GM13976 (cell line): Measurements from ENCODE around the gene NIPAL3.

Experiments used
- DNase-seq: peaks from one replicate; pipeline ENCODE4 v3.0.0; 2012; ENCODE audit warnings: low spot score
- in situ Hi-C: fragments of 300-500 bp; cut with MboI; formaldehyde crosslinking; loops from one replicate; pipeline ENCODE4 v1.12.0; 2022; ENCODE audit warnings: low sequenced_read_pairs, mixed read lengths, inconsistent platforms; ENCODE audit not compliant: unreplicated experiment
- TF ChIP-seq, protein P1 (sequence below): IDR thresholded peaks from 2 replicates; pipeline ENCODE4 v1.5.1; 2012; ENCODE audit warnings: borderline replicate concordance, mild to moderate bottlenecking; ENCODE audit not compliant: insufficient read depth; ENCODE audit errors: extremely low read depth, missing control alignments, control extremely low read depth

NIPAL3 gene

DNA sequence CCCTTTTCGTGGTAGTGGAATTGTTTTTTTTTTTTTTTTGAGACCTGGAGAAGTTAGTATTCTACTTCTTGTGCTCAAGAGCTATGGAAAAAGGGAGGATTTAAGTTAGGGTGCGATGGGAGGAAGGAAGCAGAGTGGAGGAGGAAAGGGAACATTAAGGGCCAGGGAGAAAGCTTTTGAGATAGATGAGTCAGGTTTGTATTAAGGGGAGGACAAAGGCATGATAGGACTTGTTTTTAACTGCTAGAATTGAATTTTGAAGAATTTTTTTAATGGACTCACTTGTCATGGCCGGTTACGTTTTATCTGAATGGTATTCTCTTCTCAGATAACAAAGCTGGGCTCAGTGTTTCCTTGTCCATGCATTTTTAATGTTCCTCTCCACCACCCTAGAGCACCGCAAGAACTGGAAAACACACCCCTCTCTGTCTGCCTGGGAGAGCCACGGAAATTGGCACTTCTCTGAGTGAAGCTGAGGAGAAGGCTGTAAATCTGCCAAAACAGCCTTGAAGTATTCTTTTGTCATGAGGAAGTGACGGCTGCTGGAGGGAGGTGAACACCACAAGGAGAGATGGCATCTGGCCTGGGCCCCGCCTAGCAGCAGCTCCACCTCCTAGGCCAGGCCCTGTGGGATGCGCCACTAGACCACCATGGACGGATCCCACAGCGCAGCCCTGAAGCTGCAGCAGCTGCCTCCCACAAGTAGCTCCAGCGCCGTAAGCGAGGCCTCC is 3.5 kb downstream of the NIPAL3 start:
- in situ Hi-C loops: no loop called here
- DNase-seq: no peak
- TF ChIP-seq, protein P1, sequence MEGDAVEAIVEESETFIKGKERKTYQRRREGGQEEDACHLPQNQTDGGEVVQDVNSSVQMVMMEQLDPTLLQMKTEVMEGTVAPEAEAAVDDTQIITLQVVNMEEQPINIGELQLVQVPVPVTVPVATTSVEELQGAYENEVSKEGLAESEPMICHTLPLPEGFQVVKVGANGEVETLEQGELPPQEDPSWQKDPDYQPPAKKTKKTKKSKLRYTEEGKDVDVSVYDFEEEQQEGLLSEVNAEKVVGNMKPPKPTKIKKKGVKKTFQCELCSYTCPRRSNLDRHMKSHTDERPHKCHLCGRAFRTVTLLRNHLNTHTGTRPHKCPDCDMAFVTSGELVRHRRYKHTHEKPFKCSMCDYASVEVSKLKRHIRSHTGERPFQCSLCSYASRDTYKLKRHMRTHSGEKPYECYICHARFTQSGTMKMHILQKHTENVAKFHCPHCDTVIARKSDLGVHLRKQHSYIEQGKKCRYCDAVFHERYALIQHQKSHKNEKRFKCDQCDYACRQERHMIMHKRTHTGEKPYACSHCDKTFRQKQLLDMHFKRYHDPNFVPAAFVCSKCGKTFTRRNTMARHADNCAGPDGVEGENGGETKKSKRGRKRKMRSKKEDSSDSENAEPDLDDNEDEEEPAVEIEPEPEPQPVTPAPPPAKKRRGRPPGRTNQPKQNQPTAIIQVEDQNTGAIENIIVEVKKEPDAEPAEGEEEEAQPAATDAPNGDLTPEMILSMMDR: no peak

GRCh38 chr1:24420547-24420946 is 4.9 kb downstream of the NIPAL3 start:
- no peak for DNase-seq
- TF ChIP-seq, protein P1: no peak
- in situ Hi-C loops: no loop called here

DNA sequence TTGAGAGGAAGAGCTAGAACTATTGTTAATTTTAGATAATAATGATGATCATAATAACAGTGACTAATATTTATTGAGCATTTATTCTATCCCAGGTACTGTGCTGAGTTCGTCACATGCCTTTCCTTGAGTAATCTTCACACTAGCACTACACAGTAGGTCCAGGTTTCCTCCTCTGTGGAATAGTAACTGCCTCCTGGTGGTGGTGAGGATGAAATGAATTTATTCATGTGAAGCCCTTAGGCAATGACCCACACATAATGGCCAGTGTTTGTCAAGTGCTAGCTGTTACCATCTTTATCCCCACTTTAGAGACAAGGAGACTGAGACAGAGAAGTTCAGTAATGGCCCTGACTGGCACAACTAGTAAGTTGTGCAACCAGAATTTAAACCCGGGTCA is 5.9 kb downstream of the NIPAL3 start:
- DNase-seq: no peak
- in situ Hi-C loops: no loop called here
- TF ChIP-seq, protein P1: no peak

- in situ Hi-C loops: no loop called here
- TF ChIP-seq, protein P1: no peak
- DNase-seq: no peak
These were observed 8.6 kb downstream of the NIPAL3 start for GRCh38 chr1:24424207-24424606.

GRCh38 chr1:24424990-24425389 is 9.4 kb downstream of the NIPAL3 start:
- in situ Hi-C loops: no loop called here
- no peak for DNase-seq

GRCh38 chr1:24425441-24425840 is 9.8 kb downstream of the NIPAL3 start:
- in situ Hi-C loops: no loop called here
- TF ChIP-seq, protein P1: no peak
- no peak for DNase-seq

More at GRCh38 chr1:24424990-24425389, 9.4 kb downstream of the NIPAL3 start:
- TF ChIP-seq, protein P1: no peak
